ENCODE data around the gene CACNA2D3.
"Not testable (repeated sequence)": the region's sequence is repeated elsewhere in the genome, so short reads cannot be mapped to it uniquely, and the experiment has no call there.

Gene CACNA2D3

DNA sequence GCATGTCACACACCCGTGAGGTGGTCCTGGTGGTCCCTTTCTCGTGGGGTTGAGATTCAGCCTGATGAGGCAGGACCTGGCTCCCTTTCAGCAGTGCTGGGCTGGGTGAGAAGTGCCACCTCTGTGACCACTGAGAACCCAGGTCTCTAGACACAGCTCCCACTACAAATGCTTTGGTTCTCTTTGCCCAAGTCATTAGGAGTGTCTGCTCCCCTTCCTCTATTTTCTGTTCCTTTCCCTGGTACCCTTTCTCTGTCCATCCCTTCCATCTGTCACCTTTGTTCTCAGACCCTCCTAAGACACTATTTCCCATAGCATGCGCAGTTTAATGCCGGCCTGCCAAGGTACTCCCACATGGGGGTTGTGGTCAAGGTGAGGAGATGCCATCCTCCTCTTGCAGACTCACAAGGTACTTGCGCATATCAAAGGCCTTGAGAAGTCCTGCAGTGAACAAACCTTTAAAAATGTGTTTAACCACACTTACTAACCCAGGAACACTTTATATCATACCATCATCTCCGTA is 507.8 kb downstream of the CACNA2D3 start:
- no peak for DNase-seq (ENCODE audit: low spot score)
- TF ChIP-seq, protein P1, sequence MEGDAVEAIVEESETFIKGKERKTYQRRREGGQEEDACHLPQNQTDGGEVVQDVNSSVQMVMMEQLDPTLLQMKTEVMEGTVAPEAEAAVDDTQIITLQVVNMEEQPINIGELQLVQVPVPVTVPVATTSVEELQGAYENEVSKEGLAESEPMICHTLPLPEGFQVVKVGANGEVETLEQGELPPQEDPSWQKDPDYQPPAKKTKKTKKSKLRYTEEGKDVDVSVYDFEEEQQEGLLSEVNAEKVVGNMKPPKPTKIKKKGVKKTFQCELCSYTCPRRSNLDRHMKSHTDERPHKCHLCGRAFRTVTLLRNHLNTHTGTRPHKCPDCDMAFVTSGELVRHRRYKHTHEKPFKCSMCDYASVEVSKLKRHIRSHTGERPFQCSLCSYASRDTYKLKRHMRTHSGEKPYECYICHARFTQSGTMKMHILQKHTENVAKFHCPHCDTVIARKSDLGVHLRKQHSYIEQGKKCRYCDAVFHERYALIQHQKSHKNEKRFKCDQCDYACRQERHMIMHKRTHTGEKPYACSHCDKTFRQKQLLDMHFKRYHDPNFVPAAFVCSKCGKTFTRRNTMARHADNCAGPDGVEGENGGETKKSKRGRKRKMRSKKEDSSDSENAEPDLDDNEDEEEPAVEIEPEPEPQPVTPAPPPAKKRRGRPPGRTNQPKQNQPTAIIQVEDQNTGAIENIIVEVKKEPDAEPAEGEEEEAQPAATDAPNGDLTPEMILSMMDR (IDR thresholded peaks at IDR 0.05; ENCODE audit: extremely low read depth, missing control alignments), result no peak

DNA sequence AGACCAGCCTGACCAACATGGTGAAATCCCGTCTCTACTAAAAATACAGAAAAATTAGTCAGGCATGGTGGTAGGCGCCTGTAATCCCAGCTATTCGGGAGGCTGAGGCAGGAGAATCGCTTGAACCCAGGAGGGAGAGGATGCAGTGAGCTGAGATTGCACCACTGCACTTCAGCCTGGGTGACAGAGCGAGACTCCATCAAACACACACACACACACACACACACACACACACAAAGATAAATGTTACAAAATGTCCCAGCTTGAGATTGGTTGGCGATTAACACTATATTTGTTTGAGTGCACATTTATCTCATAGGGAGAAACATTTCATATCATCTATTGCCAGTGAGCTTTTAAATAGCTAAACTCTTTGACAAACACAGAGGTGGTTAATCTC is 508.6 kb downstream of the CACNA2D3 start:
- DNase-seq (ENCODE audit: low spot score), result not testable (repeated sequence)

DNA sequence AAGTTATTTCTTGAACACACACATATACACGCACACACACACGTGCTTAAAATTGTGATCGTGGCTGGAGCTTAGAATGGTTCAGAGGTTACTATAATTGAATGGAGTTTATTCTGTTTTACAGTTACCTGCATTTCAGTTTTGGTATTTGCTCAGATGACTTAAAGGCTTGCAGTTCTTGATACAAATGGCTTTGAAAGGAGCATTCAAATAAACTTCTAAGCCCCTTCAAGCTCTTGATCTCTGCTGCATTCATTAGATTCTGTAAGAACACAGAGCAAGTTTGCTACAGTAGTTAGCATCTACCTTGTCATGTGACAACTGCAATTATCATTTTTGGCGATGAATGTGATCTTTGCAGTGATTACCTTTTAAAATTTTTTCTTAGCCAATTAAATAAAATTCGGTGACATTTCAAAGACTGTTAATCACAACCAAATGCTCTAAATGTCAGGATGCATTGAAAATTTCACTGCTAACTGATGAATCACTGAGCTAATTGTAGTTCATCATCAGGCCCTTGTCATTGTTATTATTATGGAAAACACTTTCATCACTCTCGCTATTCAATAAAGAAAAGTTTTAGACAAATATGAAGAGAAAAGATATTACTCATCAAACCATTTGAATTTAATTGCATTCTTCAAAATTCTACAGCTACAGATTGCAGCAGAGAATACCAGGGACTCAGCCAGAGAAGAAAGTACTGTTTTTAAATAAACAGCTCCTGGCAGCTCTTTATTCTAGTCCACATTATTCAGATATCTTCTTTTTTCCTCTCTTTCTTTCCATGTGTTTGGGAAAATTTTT is 509.4 kb downstream of the CACNA2D3 start:
- DNase-seq (ENCODE audit: low spot score), result no peak
- TF ChIP-seq, protein P1 (IDR thresholded peaks at IDR 0.05; ENCODE audit: extremely low read depth, missing control alignments), result no peak

DNA sequence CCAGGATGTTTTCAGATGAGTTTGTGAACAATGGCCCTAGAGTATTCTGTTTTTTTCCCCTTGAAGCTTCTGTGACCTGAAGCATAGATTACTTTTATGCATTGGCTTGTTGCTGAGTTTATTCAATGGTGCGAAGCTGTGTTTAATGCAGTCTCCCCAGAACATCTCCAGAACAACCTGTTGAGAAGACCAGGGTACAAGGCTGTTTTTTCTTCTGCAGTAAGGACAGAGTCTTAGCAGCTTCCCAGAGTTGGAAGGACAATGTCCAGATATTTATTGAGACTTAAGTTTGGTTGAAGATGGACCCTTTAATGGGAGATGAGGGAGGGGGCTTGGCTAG is 509.9 kb downstream of the CACNA2D3 start:
- TF ChIP-seq, protein P1 (IDR thresholded peaks at IDR 0.05; ENCODE audit: extremely low read depth, missing control alignments), result no peak
- DNase-seq (ENCODE audit: low spot score), result no peak

DNA sequence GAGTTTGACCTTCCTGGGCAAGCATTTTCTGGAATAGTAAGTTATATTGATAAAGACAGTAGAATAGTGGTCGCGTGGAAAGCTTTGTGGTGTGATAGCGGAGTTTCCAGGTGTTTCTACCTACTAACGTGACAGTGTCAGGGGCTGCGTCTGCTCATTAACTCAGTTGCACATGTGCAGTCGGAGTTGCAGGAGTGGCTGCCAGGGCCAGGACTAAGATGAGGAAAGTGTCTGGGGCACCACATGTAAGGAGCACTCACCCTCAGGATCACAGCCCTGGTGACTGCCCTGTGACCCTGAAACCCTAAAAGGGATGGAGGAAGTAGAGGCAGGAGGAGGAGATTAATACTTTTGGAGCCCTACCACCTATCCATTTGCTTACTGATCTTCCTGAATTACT is 510.5 kb downstream of the CACNA2D3 start:
- no peak for DNase-seq (ENCODE audit: low spot score)
- TF ChIP-seq, protein P1 (IDR thresholded peaks at IDR 0.05; ENCODE audit: extremely low read depth, missing control alignments), result no peak

DNA sequence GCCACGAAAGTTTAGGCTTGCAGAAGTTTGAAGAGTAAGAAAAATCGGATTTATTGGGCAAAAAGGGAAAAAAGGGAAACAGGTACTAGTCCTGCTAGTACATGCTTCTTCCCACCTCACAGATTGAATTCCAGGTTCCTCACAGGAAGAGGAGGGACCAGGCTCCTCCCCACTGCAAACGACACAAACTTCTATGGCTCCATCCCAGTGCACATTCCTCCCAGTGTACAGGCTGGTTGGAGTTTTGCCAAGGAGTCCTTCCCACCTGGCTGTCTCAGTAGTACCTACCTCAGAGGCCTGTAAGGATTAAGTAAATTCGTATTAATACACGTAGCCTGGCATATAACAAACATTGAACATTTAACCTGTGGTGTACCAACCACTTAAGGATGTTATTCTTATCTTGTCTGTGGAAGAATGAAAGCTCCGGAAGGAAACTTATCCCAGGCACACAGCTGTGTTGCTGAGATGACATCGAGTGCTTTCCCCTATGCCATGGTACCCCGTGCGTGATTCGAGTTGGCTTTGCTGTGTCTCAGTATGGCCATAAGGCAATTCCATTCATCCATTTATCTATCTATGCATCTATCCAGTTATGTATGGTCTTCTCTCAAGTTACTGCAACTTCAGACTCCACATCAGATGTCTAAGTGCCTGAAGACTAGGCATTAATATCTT is 511.2 kb downstream of the CACNA2D3 start:
- no peak for DNase-seq (ENCODE audit: low spot score)
- TF ChIP-seq, protein P1 (IDR thresholded peaks at IDR 0.05; ENCODE audit: extremely low read depth, missing control alignments), result no peak

DNA sequence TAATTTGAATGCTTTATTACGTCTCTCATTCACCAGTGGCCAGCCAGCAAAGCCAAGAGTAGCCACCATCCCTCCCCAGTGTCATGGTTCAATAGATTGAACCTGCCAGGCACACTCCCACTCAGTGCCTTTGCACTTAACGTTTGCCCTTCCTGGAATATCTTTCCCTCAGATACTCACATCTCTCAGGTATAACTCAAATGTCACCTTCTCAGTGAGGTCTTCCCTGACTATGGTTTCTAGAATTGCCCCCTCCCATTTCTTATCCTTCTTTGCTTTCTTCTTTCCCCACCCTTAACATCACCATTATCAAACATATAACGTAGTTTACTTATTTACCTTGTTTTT is 511.7 kb downstream of the CACNA2D3 start:
- no peak for DNase-seq (ENCODE audit: low spot score)
- TF ChIP-seq, protein P1 (IDR thresholded peaks at IDR 0.05; ENCODE audit: extremely low read depth, missing control alignments), result no peak

DNA sequence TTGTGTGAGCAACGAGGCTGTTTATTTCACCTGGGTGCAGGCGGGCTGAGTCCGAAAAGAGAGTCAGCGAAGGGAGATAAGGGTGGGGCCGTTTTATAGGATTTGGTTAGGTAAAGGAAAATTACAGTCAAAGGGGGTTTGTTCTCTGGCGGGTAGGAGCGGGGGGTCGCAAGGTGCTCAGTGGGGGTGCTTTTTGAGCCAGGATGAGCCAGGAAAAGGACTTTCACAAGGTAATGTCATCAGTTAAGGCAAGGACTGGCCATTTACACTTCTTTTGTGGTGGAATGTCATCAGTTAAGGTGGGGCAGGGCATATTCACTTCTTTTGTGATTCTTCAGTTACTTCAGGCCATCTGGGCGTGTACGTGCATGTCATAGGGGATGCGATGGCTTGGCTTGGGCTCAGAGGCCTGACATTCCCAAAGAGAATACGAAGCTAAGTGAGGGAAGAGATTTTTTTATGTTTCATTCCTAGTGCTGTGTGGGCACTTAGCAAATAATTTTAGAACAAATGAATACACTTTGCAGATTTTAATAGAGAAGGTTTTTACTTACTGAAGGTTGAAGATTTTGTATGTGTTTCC is 517.5 kb downstream of the CACNA2D3 start:
- DNase-seq (ENCODE audit: low spot score), result not testable (repeated sequence)
